Stimulated activated CD8-positive, alpha-beta memory T cell treated with anti-CD3 and anti-CD28 coated beads, Interleukin-2, amount 100 ng/mL, for 1 hour (primary cell): ENCODE data around the gene PTPRU.

Source experiments
- DNase-seq, 2 donors: peaks; one replicate each; pipeline ENCODE4 v3.0.0-alpha.2; 2020; ENCODE audit warnings: low read depth in 2 of 2

Gene PTPRU

GRCh38 chr1:29364101-29364678, 127.9 kb downstream of the PTPRU start:
- no peak for DNase-seq

GRCh38 chr1:29365906-29366670, 129.8 kb downstream of the PTPRU start:
- DNase-seq, result no peak

GRCh38 chr1:29368936-29369932, 132.9 kb downstream of the PTPRU start:
- DNase-seq, result no peak

- no peak for DNase-seq
Measured at GRCh38 chr1:29370067-29370466, 133.7 kb downstream of the PTPRU start.

GRCh38 chr1:29371332-29371731, 135.0 kb downstream of the PTPRU start:
- no peak for DNase-seq

- DNase-seq, result no peak
Measured at GRCh38 chr1:29372108-29372507, 135.8 kb downstream of the PTPRU start.
